HG03469 (cell line): ENCODE measurements around the gene NTSR2.

Source experiments
- ATAC-seq: cut with Tn5 transposase; IDR thresholded peaks from one replicate; pipeline ENCODE4 v1.9.1; 2021; ENCODE audit warnings: mild to moderate bottlenecking, moderate library complexity, moderate number of reproducible peaks; ENCODE audit not compliant: unreplicated experiment

Gene NTSR2

GRCh38 chr2:11658208-11659114 lies 11.5 kb downstream of the NTSR2 start:
- no peak for ATAC-seq

GRCh38 chr2:11657646-11658045 lies 12.3 kb downstream of the NTSR2 start:
- no peak for ATAC-seq

GRCh38 chr2:11657195-11657594 lies 12.8 kb downstream of the NTSR2 start:
- no peak for ATAC-seq

GRCh38 chr2:11656671-11657101 lies 13.3 kb downstream of the NTSR2 start:
- ATAC-seq: no peak

GRCh38 chr2:11656252-11656651 lies 13.7 kb downstream of the NTSR2 start:
- no peak for ATAC-seq

GRCh38 chr2:11655495-11655894 lies 14.5 kb downstream of the NTSR2 start:
- ATAC-seq: no peak

GRCh38 chr2:11652553-11652952 lies 17.4 kb downstream of the NTSR2 start:
- ATAC-seq: no peak

- no peak for ATAC-seq
These were observed 18.0 kb downstream of the NTSR2 start for GRCh38 chr2:11651856-11652548.

GRCh38 chr2:11649093-11649492 lies 20.9 kb downstream of the NTSR2 start:
- no peak for ATAC-seq

GRCh38 chr2:11647834-11648600 lies 22.0 kb downstream of the NTSR2 start:
- ATAC-seq: no peak

GRCh38 chr2:11646530-11646929 lies 23.5 kb downstream of the NTSR2 start:
- ATAC-seq: no peak

GRCh38 chr2:11644293-11644692 lies 25.7 kb downstream of the NTSR2 start:
- ATAC-seq: no peak

GRCh38 chr2:11642972-11643371 lies 27.0 kb downstream of the NTSR2 start:
- no peak for ATAC-seq

- ATAC-seq: no peak
These were observed 29.9 kb downstream of the NTSR2 start for GRCh38 chr2:11640132-11640531.

GRCh38 chr2:11639503-11639902 lies 30.5 kb downstream of the NTSR2 start:
- ATAC-seq: no peak

GRCh38 chr2:11637546-11637945 lies 32.4 kb downstream of the NTSR2 start:
- no peak for ATAC-seq

- ATAC-seq: no peak
These were observed 33.3 kb downstream of the NTSR2 start for GRCh38 chr2:11636593-11637295.

GRCh38 chr2:11635141-11635540 lies 34.9 kb downstream of the NTSR2 start:
- no peak for ATAC-seq

GRCh38 chr2:11634584-11634983 lies 35.4 kb downstream of the NTSR2 start:
- ATAC-seq: no peak

GRCh38 chr2:11633923-11634478 lies 36.0 kb downstream of the NTSR2 start:
- no peak for ATAC-seq
